ENCODE measurements around the gene ADAMTSL1. TPM values are rescaled to one million over a fixed set of nuclear protein-coding genes. Genes with fewer than 3 reads are reported as not detected.

The ADAMTSL1 gene
- total and polyA plus RNA-seq, 2 of the 8 experiments (the other 6 are each of a cell fraction or from before 2014, with no cell fraction given), result 0.84 to 1.1 TPM

- H3K18ac ChIP-seq (ENCODE audit: extremely low read depth, low read length), result no peak overlapping the region
- no peaks in the 10 kb centered on the region for H3K23me2 ChIP-seq (ENCODE audit: low read depth, low read length)
- no peak overlapping the region for H2AFZ ChIP-seq (ENCODE audit: low read length)
- H3K56ac ChIP-seq (replicated peaks; ENCODE audit: insufficient read length, low read depth, low read length), result no peak overlapping the region
- no peaks in the 10 kb centered on the region for H3K9me3 ChIP-seq (ENCODE audit: insufficient read depth in 2 of 2, low read depth in 1 of 2, low read length in 1 of 2)
- no peak overlapping the region for H2BK12ac ChIP-seq (ENCODE audit: low read depth, low read length)
- DNase-seq (ENCODE audit: low read depth in 1 of 2, low spot score in 2 of 2), result no peak
- H3K79me2 ChIP-seq (ENCODE audit: control insufficient read depth in 1 of 2, insufficient read depth in 2 of 2, low read length in 2 of 2), result no peaks in the 10 kb centered on the region
- WGBS, 2 experiments (ENCODE audit: extremely low coverage in 1 of 2, insufficient coverage in 1 of 2, insufficient read length in 1 of 2, insufficient replicate concordance in 2 of 2, low coverage in 1 of 2, low lambda C conversion rate in 2 of 2, missing lambda C conversion rate in 1 of 2), result 95% methylated on average over 1 of the region's 1 CpG; no CpG with 5 or more reads in 1 of the 2 experiments
- no peaks in the 10 kb centered on the region for H3K79me1 ChIP-seq (ENCODE audit: low read depth, low read length)
- no peak overlapping the region for H3K4ac ChIP-seq (replicated peaks; ENCODE audit: insufficient read length, low read depth, low read length)
- H3K4me1 ChIP-seq (replicated peaks in 1 of 4; ENCODE audit: control insufficient read depth in 3 of 4, insufficient read depth in 4 of 4, low read length in 3 of 4), result no peaks in the 10 kb centered on the region
- TF ChIP-seq YY1 (IDR thresholded peaks at IDR 0.05; ENCODE audit: low read depth, low read length) (no peak), TAF7 (optimal IDR thresholded peaks at IDR 0.05; ENCODE audit: borderline replicate concordance, low read depth, low read length) (no peak), RAD21 (IDR thresholded peaks at IDR 0.05 in 1 of 2, conservative IDR thresholded peaks at IDR 0.05 in 1 of 2; ENCODE audit: low read depth in 2 of 2, low read length in 2 of 2) (no peak), SUZ12 (IDR thresholded peaks at IDR 0.05; ENCODE audit: low read length) (no peak), USF2 (IDR thresholded peaks at IDR 0.05; ENCODE audit: low read length) (no peak), E2F6 (IDR thresholded peaks at IDR 0.05) (no peak), EP300 (IDR thresholded peaks at IDR 0.05; ENCODE audit: borderline replicate concordance in 1 of 2, low read depth in 2 of 2, low read length in 2 of 2) (no peak), BACH1 (IDR thresholded peaks at IDR 0.05; ENCODE audit: low read length) (no peak)
- no peak overlapping the region for H4K8ac ChIP-seq (ENCODE audit: extremely low read depth, insufficient read depth, low read length)
- H2BK5ac ChIP-seq (ENCODE audit: low read depth, low read length), result no peak overlapping the region
- no peak overlapping the region for H3K4me2 ChIP-seq (ENCODE audit: insufficient read depth in 1 of 2, low read depth in 2 of 2, low read length in 2 of 2)
- no peak overlapping the region for H3K14ac ChIP-seq (ENCODE audit: insufficient read length)
- no peak overlapping the region for H3K4me3 ChIP-seq (ENCODE audit: extremely low read depth in 1 of 4, insufficient read depth in 2 of 4, low read depth in 3 of 4, low read length in 4 of 4)
- H3K23ac ChIP-seq (ENCODE audit: insufficient read length), result no peak overlapping the region
- POLR2A ChIA-PET (ENCODE audit: partially characterized antibody), result no interaction called here
- H3K9ac ChIP-seq (replicated peaks in 1 of 4; ENCODE audit: extremely low read depth in 1 of 4, low read depth in 3 of 4, low read length in 3 of 4), result no peak overlapping the region
- H2AK5ac ChIP-seq (ENCODE audit: low read depth, low read length), result no peak overlapping the region
- H4K20me1 ChIP-seq (replicated peaks in 1 of 2; ENCODE audit: control insufficient read depth in 1 of 2, insufficient read depth in 2 of 2, low read length in 2 of 2), result no peaks in the 10 kb centered on the region
- FAIRE-seq, result no peak
- H3K27me3 ChIP-seq (replicated peaks in 1 of 4; ENCODE audit: control insufficient read depth in 3 of 4, extremely low read depth in 1 of 4, insufficient read depth in 3 of 4, low read length in 3 of 4), result no peaks in the 10 kb centered on the region
- H3K27ac ChIP-seq (ENCODE audit: low read depth, low read length), result no peak overlapping the region
- H2BK120ac ChIP-seq (replicated peaks; ENCODE audit: low read depth, low read length), result no peak overlapping the region
- H4K5ac ChIP-seq (ENCODE audit: insufficient read length, low read depth, low read length), result no peak overlapping the region
- H3K36me3 ChIP-seq (ENCODE audit: control insufficient read depth in 2 of 4, insufficient read depth in 4 of 4, low read length in 3 of 4), result no peaks in the 10 kb centered on the region
- no peak overlapping the region for H2BK20ac ChIP-seq (ENCODE audit: low read length)
- CTCF ChIA-PET (ENCODE audit: partially characterized antibody), result no interaction called here
- H4K91ac ChIP-seq (replicated peaks; ENCODE audit: insufficient read length, low read length), result no peak overlapping the region
- no peak overlapping the region for H2BK15ac ChIP-seq (ENCODE audit: low read length)
Measured at GRCh38 chr9:18580151-18580550, 106.2 kb downstream of the ADAMTSL1 start.

All from H1 (cell line).